Epithelial cell of esophagus (primary cell): ENCODE data around the gene CRBN.

Source experiments
- DNase-seq: peaks from one replicate; pipeline ENCODE4 v3.0.0; 2010; ENCODE audit warnings: low read depth
- H3K4me3 ChIP-seq: 2 replicates; pipeline ENCODE4 v1.5.1; 2011; ENCODE audit warnings: mild to moderate bottlenecking, low read length, control low read depth
- CTCF ChIP-seq: IDR thresholded peaks from 2 replicates; pipeline ENCODE4 v1.5.1; 2011; ENCODE audit warnings: low read depth, mild to moderate bottlenecking, low read length, control low read depth, inconsistent platforms; ENCODE audit not compliant: insufficient read depth; ENCODE audit errors: missing control alignments

Gene CRBN

GRCh38 chr3:3209057-3209456 lies 29.6 kb upstream of the CRBN start:
- no peak for TF ChIP-seq CTCF
- no peak overlapping the region for H3K4me3 ChIP-seq
- DNase-seq: no peak

GRCh38 chr3:3201611-3202010 lies 22.1 kb upstream of the CRBN start:
- no peak for TF ChIP-seq CTCF
- no peak overlapping the region for H3K4me3 ChIP-seq
- DNase-seq: no peak

DNA sequence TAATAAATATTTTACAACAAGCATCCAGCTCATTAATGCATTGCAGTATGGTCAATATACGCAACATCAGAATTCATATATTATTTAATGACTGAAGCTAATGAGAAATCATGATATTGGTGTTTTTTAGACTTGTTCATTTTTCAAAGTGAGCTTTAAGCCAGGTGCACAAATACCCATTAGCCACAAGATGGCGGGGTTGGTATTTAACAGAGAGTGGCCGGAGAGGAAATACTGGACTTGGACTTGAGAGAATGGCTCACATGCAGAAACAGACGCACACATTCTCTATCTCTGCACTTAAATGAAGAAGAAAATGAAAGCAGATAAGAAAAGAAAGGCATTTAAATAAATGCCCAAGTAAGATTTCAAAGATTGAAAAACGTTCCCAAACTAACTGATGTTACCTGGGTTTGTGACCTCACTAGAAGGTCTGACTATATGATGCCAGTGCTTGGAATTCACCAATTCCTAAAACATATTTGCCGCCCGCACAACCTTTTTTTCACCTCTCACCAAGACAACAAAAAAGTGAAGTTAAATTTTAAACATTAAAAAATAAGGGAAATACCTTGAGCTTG lies 21.2 kb upstream of the CRBN start:
- peak; percentile 87 for TF ChIP-seq CTCF
- H3K4me3 ChIP-seq: no peak overlapping the region
- DNase-seq: peak; percentile 71

- no peak for DNase-seq
- TF ChIP-seq CTCF: no peak
- H3K4me3 ChIP-seq: no peak overlapping the region
Measured at GRCh38 chr3:3199306-3199705, 19.8 kb upstream of the CRBN start.

DNA sequence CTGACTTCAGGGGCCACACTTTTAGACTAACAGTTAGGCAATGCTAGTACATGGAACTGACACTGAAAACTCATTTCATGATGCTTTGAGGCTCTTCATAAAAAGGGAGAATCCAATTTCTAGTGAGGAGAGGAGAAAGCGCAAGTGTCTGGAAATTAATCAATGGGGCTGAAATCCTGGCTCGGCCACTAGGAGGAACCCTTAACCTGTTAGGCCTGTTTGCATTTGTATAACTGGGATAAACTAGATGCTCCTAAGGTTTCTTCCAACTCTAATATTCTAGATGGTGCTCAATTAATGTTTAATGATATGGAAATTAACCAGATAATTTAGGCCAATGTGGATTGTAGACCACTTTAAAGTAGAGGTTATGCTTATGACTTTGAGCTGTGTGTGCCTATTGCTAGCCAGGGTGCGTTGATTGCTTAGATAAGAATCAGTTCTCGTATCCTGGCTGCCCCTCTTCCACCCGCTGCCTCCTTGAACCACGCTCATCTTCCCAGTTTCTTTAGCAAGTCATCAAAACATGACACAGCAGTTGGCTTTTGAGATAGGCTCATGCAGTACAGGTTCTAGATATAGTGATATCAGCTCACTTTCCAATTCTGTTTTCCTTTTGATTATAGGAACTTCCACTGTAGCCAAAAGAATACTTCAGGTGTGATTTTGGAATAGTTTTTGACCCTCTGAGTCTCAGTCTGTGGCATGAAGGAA lies 16.8 kb upstream of the CRBN start:
- no peak overlapping the region for H3K4me3 ChIP-seq
- peak; percentile 38 for DNase-seq
- peak; percentile 62 for TF ChIP-seq CTCF

DNA sequence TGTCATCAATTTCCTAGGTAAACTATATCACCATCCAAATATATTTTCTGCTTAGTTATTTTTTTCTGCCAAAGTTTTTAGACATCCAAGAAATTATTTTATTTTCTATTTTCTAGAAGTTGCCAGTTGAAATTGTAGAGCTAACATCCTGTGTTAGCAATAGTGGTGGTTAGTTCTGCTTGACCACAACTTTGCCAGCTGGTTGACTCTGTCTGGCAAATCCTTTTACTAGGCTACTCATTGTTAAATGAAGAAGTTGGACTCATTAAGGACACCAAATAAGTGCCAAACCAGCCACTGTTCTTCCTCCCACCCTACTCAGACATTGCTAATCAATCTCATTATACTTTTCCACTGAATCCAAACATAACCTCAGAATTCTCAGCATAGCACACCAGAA lies 15.4 kb upstream of the CRBN start:
- no peak for DNase-seq
- H3K4me3 ChIP-seq: no peak overlapping the region
- TF ChIP-seq CTCF: no peak

DNA sequence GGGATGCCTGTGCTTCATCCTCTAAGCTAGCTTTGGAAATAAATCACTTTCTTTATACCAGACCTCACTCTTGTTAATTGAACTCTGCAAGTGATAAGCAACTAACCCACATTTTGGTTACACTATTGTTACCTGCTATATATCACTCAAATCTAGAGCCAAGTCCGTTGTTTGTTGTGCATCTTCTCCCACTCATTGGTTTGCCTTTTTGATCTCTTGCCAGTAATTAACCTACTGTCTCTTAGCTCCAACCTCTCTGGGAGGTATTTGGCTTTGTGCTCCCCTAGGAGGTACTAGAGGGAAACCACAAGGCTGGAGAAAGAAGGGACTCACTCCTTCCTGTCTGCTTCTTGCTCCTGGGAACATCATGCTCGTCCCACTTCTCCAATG lies 12.8 kb upstream of the CRBN start:
- no peak for DNase-seq
- no peak for TF ChIP-seq CTCF
- H3K4me3 ChIP-seq: no peak overlapping the region
